Mammary epithelial cell (primary cell): Measurements from ENCODE around the gene CFAP61.

Source experiments
- CTCF ChIP-seq, 2 donors: IDR thresholded peaks in 1 of 2; conservative IDR thresholded peaks in 1 of 2; 2 replicates each; pipeline ENCODE4 v1.5.1; 2011 to 2012; ENCODE audit warnings: inconsistent platforms in 2 of 2, low read length in 2 of 2, mild to moderate bottlenecking in 2 of 2, control low read depth in 1 of 2, low read depth in 1 of 2; ENCODE audit not compliant: insufficient read depth in 1 of 2; ENCODE audit errors: extremely low read depth in 1 of 2
- EZH2 ChIP-seq: IDR thresholded peaks from 2 replicates; pipeline ENCODE4 v1.6.1; 2012; ENCODE audit warnings: low read length, inconsistent platforms, borderline replicate concordance

- TF ChIP-seq CTCF (conservative IDR thresholded peaks at IDR 0.05 in 1 of 2, IDR thresholded peaks at IDR 0.05 in 1 of 2; ENCODE audit: extremely low read depth in 1 of 2, insufficient read depth in 1 of 2, low read depth in 1 of 2, low read length in 2 of 2): no peak
- no peak for TF ChIP-seq EZH2
These were observed 21.6 kb downstream of the CFAP61 start for GRCh38 chr20:20073801-20074371.
